SK-N-MC (cell line): ENCODE measurements around the gene SH3BP5.

Experiments
- EZH2 ChIP-seq: fragments of 200-600 bp; sonication (generic); IDR thresholded peaks from one replicate; pipeline ENCODE4 v1.6.1; 2017; ENCODE audit warnings: antibody characterized with exemption
- FOXP2 ChIP-seq: optimal IDR thresholded peaks from 2 replicates; pipeline ENCODE3; 2011; ENCODE audit warnings: mild to moderate bottlenecking, moderate library complexity; ENCODE audit not compliant: insufficient read depth; ENCODE audit errors: extremely low read length, control extremely low read depth
- POLR2AphosphoS5 ChIP-seq: IDR thresholded peaks from 2 replicates; pipeline ENCODE4 v1.6.1; 2012; ENCODE audit warnings: mild to moderate bottlenecking, low read depth, low read length, borderline replicate concordance

DNA sequence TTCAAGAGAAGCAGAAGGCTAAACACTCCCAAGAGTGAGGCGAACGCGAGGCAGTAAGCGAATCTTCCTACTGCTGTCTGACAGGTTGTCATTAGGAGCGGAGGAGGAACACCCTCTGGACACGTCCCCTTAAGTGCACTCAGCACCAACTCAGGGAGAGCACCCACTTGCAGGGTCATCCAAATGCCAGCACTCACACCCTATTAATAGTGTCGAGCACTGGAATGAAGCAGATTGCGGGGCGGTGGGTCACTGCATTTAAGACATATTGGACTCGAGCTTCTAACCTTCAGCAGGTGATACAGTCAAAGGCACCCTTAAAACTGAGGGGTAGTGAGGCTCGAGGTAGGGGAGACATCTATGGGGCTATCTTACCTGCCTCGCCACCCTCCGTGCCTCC, 28.7 kb downstream of the SH3BP5 start:
- no peak for TF ChIP-seq POLR2AphosphoS5
- TF ChIP-seq EZH2: no peak
- no peak for TF ChIP-seq FOXP2
